ENCODE data around the gene GUCA2B.
A peak's percentile ranks its signal among the peaks of the same experiment; 100 is the strongest.

Gene GUCA2B

GRCh38 chr1:42168763-42169162 lies 15.6 kb downstream of the GUCA2B start:
- no peak for DNase-seq

- no peak for DNase-seq
Measured at GRCh38 chr1:42170779-42171621, 17.8 kb downstream of the GUCA2B start.

- no peak for DNase-seq
Measured at GRCh38 chr1:42171679-42172266, 18.6 kb downstream of the GUCA2B start.

- DNase-seq = no peak
Measured at GRCh38 chr1:42172381-42173133, 19.3 kb downstream of the GUCA2B start.

GRCh38 chr1:42173155-42173933 lies 20.1 kb downstream of the GUCA2B start:
- peak; percentile 78 for DNase-seq

- no peak for DNase-seq
Measured at GRCh38 chr1:42173961-42174735, 20.9 kb downstream of the GUCA2B start.

GRCh38 chr1:42175314-42176054 lies 22.3 kb downstream of the GUCA2B start:
- DNase-seq = no peak

GRCh38 chr1:42176902-42177519 lies 23.8 kb downstream of the GUCA2B start:
- peak; percentile 66 for DNase-seq

- DNase-seq = peak; percentile 40
Measured at GRCh38 chr1:42177541-42177981, 24.4 kb downstream of the GUCA2B start.

- no peak for DNase-seq
Measured at GRCh38 chr1:42178249-42178648, 25.0 kb downstream of the GUCA2B start.

- DNase-seq = no peak
Measured at GRCh38 chr1:42179275-42179674, 26.1 kb downstream of the GUCA2B start.

GRCh38 chr1:42179900-42180329 lies 26.7 kb downstream of the GUCA2B start:
- DNase-seq = no peak

- DNase-seq = no peak
Measured at GRCh38 chr1:42181687-42182086, 28.5 kb downstream of the GUCA2B start.

- DNase-seq = no peak
Measured at GRCh38 chr1:42183210-42183956, 30.2 kb downstream of the GUCA2B start.

- no peak for DNase-seq
Measured at GRCh38 chr1:42183957-42184268, 30.7 kb downstream of the GUCA2B start.

- no peak for DNase-seq
Measured at GRCh38 chr1:42184616-42185015, 31.4 kb downstream of the GUCA2B start.

GRCh38 chr1:42186152-42186551 lies 32.9 kb downstream of the GUCA2B start:
- DNase-seq = no peak

- no peak for DNase-seq
Measured at GRCh38 chr1:42189931-42190853, 37.0 kb downstream of the GUCA2B start.

- DNase-seq = no peak
Measured at GRCh38 chr1:42191319-42191718, 38.1 kb downstream of the GUCA2B start.

All from NCI-H510A treated with DMSO at 0.1 percent for 48 hours (cell line).